Gastrocnemius medialis (tissue), 4 donors: ENCODE data around the gene BCL2.

ENCODE experiments used
- POLR2A ChIP-seq, 2 donors: fragments of 450-650 bp; IDR thresholded peaks; one replicate each; pipeline ENCODE4 v1.6.1; 2017; ENCODE audit warnings: antibody characterized with exemption in 2 of 2, mild to moderate bottlenecking in 2 of 2, moderate library complexity in 2 of 2
- TF ChIP-seq, protein P1 (sequence below), 5 experiments: fragments of 450-650 bp in 3 of 5; fragments of 200-600 bp in 2 of 5; sonication (generic) in 2 of 5; IDR thresholded peaks in 4 of 5; conservative IDR thresholded peaks in 1 of 5; 1 replicate in 4 of 5; 2 replicates in 1 of 5; pipeline ENCODE4 v1.5.1; 2016 to 2019; ENCODE audit warnings: antibody characterized with exemption in 5 of 5, mild to moderate bottlenecking in 3 of 5, moderate library complexity in 3 of 5

DNA sequence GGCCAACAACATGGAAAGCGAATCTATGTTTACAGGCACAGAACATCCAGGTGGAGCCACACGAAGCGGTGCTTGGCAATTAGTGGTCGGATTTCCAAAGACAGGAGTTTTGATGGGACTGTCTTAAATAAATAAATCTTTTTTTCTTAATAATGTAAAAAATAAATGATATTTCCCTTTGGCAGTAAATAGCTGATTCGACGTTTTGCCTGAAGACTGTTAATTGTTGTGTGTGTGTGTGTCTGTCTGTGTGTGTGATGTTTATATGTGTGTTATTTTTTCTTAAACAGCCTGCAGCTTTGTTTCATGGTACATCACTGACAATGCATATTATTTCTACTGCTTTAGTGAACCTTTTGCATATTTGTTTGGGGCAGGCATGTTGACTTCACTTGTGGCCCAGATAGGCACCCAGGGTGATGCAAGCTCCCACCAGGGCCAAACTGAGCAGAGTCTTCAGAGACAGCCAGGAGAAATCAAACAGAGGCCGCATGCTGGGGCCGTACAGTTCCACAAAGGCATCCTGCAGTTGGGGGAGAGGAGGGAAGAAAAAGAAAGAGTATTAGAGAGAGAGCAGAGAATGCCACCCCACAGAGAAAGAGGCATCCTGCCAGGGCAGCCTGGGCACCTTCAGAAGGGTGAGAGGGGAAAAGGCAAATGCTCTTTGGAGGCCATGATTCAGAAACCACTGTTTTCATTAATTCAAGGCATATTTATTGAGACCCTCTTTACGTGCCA, 191.2 kb downstream of the BCL2 start:
- TF ChIP-seq POLR2A (IDR thresholded peaks at IDR 0.05) = no peak
- TF ChIP-seq, protein P1, sequence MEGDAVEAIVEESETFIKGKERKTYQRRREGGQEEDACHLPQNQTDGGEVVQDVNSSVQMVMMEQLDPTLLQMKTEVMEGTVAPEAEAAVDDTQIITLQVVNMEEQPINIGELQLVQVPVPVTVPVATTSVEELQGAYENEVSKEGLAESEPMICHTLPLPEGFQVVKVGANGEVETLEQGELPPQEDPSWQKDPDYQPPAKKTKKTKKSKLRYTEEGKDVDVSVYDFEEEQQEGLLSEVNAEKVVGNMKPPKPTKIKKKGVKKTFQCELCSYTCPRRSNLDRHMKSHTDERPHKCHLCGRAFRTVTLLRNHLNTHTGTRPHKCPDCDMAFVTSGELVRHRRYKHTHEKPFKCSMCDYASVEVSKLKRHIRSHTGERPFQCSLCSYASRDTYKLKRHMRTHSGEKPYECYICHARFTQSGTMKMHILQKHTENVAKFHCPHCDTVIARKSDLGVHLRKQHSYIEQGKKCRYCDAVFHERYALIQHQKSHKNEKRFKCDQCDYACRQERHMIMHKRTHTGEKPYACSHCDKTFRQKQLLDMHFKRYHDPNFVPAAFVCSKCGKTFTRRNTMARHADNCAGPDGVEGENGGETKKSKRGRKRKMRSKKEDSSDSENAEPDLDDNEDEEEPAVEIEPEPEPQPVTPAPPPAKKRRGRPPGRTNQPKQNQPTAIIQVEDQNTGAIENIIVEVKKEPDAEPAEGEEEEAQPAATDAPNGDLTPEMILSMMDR (IDR thresholded peaks at IDR 0.05 in 4 of 5, conservative IDR thresholded peaks at IDR 0.05 in 1 of 5) = no peak
